HG03064 (cell line): ENCODE results near the gene DMXL1.

Experiments used
- ATAC-seq: cut with Tn5 transposase; IDR thresholded peaks from one replicate; pipeline ENCODE4 v1.9.1; 2021; ENCODE audit warnings: low read depth; ENCODE audit not compliant: unreplicated experiment

The DMXL1 gene

DNA sequence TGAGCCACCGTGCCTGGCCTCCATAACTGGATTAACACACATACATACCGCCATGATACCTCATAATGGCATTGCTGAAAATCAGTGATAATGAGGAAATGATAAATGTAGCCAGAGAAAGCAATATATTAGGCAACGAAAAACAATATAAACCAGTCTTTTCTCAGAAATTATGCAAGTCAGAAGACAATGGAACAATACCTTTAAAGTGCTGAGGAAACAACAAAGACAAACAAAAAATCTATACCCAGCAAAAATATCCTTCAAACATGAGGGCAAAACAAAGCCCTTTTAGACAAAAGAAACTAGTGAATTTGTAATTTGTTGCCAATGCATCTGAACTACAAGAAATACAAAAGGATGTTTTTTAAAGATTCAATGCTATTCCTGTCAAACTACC, 186.7 kb downstream of the DMXL1 start:
- ATAC-seq, result no peak

DNA sequence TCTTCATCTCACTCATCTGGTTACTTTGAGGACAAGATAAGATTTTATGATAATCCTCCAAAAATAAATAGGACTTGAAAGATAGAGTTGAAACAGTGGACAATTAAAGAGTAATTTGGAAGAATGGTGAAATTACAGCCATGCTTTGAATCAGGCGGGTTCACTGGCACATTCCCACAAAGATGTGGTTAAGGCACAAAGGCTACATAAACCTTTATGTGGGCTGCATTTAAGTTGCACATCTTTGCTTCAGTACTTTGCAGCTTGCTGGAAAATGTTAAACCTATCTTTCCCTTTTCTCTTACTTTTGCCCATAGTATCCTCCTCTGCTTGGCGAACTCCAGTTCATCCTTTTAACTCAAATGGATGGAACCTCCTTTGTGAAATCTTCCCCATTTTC, 192.8 kb downstream of the DMXL1 start:
- ATAC-seq, result no peak

DNA sequence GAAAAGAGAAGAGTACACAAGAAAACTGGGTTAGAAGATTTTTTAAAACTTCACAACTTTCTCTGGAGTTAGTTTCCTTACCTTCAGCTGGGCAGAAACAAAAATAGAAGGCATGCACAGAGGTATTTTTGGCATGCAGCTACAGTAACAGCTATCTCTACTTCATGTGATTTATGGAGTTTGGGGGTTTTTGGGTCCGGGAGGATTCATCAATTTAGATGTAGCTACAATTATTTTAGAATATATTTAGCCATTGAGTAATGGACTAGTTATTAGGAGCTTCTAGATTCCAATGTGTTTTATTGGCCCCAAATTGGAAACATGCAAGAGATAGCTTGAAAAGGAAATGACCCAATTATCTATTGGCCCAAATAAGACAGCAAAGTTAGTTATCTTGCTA, 193.3 kb downstream of the DMXL1 start:
- ATAC-seq, result no peak

DNA sequence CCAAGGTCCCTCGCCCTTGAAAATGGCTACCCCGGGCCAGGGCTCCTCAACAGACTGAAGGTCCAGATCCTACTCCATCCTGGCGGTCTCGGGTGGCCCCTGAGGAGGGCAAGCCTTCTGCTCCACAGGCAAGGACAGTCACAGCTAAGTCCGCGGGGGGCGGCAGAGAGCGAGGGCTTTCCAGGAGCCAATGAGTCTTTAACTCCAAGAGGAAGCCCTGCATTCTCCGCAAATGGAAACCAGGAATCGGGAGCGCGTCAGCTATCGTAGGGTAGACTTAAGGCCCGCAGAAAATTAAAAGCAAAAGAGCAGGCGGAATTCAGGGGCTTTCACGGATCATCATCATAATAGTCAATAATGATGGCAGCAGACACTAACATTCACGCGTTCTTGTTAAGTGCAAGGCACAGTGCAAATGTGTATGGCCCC, 197.1 kb downstream of the DMXL1 start:
- peak; percentile 66 for ATAC-seq

GRCh38 chr5:119268387-119269060, 197.6 kb downstream of the DMXL1 start:
- peak; percentile 88 for ATAC-seq

GRCh38 chr5:119269061-119269944, 198.4 kb downstream of the DMXL1 start:
- ATAC-seq, result peak; percentile 7

DNA sequence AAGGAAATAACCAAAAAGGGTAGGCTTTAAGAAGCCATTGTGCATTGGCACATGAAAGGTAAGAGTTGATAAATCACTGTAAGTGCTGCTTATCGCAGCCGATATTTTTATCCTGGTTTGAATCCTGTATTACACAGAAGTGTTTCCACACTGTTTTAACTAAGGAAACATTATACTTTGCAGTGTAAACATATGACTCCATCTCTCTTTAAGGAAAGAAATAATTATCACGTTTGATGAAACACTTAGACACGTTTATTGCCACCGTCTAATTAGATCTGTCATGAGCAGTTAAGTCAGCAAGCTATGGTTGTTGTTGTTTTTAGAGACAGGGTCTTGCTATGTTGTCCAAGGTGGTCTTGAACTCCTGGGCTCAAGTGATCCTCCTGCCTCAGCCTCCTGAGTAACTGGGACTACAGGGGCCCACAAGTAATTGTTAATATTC, 199.3 kb downstream of the DMXL1 start:
- no peak for ATAC-seq

GRCh38 chr5:119270960-119271757, 200.3 kb downstream of the DMXL1 start:
- no peak for ATAC-seq

GRCh38 chr5:119271758-119272730, 201.2 kb downstream of the DMXL1 start:
- ATAC-seq, result no peak

DNA sequence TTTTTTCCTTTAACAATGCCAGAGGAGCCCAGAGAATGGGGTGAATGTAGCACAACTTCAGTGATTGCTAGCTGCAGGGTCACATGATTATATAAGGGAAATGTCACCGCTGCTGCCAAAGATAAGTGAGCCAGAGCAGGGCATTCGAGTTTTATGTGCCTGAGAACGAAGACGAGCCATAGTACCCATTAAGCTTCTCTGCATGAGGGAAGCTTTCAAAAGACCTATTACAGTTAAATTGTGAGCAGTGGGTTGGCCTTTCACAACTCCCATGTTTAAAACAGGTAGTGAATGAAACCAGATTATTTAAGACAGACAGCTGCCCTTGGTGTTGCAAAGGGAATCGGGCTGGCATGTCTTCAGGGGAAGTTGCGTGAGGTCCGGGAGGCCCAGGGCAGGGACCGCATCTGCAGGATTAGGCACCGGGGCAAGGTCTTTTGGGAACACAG, 202.5 kb downstream of the DMXL1 start:
- no peak for ATAC-seq

GRCh38 chr5:119274030-119274766, 203.3 kb downstream of the DMXL1 start:
- ATAC-seq, result peak; percentile 1

- ATAC-seq, result peak; percentile 30
Observed at GRCh38 chr5:119274767-119275130, 203.9 kb downstream of the DMXL1 start.

DNA sequence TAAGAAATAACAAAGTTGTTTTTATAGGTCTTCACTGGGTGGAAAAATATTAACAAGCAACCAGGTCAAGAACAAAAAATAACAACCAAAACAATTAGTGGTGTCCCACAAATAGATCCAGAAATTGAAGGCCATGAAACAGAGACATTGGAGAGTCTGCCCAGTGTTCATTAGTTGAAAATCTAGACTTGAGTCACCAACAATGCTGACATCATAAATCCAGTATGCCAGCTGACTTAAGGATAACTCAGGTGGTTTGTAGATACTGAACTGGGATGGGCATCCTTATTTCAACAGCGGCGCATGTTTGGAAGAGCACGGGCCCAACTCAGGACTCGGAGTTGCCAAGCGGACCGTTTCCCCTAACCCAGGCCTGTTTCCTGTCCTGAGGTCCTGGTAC, 204.3 kb downstream of the DMXL1 start:
- peak; percentile 0 for ATAC-seq

DNA sequence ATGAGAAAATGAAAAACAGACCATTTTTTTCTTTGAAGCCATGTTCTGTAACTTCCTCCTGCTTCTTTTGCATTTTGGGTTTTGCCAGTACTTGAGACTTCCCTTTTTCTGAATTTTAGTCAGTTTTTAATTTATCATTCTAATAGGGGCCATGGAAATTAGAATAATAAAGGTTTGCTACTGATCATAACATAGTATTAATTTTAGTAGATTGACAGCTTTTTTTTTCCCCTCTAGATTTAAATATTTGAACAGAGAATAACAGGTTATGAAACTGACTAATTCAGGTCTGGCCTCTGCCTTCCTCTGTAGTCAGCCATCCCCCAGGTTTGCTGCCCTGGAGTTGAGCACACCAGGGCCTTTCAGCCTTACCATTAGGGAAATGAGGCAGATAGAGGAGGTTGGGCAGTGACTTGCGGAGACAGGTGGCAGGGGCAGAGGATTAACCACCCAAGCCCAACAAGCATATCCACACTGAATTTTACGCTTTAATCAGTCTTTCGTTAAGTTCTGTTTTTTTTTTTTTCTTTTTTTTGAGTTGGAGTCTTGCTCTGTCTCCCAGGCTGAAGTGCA, 204.8 kb downstream of the DMXL1 start:
- peak; percentile 65 for ATAC-seq

GRCh38 chr5:119276978-119277377, 206.1 kb downstream of the DMXL1 start:
- no peak for ATAC-seq

GRCh38 chr5:119279093-119279492, 208.2 kb downstream of the DMXL1 start:
- ATAC-seq, result no peak

DNA sequence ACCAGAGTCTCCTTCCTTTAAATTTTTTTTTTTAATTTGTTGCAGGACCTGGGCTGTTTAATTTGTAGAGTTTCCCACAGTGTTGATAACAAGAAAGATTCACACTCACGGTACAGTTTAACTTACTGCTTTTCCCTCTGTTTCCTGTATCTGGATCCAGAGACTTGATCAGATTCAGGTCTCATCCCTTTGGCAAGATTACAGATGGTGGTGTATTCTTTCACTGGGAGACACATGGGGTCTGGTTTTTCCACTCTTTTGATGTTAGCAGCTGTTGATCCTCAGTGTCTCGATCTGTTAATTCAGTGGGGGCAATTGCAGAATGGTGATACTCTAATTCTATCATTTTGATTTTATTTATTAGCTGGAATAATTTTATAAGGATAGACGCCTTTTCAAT, 209.5 kb downstream of the DMXL1 start:
- ATAC-seq, result no peak

- ATAC-seq, result no peak
Observed at GRCh38 chr5:119282628-119283027, 211.7 kb downstream of the DMXL1 start.

DNA sequence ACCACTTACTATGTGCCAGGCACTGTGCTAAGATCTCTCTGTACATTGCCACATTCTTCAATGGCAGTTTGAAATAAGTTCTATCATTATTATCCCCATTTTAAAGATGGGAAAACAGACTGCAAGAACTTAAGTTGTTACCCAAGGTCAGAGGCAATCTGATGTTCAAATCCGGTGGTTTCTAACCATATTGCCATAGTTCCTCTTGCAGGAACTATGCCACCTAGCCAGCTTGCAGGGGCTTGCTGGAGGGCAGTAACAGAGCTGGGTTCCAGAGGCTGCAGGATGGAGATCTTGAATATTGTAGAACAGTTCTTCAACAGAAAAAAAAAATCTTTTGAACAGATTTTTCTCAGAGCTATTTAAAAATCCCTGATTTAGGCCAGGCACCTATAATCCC, 213.1 kb downstream of the DMXL1 start:
- no peak for ATAC-seq
